ENCODE data around the gene ANKZF1.

Gene ANKZF1

DNA sequence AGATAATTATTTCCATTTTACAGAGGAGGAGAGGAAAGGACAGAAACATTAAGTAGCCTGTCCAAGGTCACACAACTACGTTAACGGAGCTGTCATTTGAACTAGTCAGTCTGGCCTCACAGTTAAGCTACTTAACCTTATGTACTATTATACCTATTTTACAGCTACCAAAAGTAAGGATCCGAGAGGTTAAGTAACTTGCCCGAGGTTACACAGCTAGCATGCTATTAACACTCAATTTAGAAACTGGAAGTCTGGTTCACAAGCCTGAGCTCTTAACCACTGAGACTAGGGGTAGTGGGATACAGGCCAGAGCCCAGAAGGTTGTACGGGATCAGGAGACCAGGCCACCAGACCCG lies 15.2 kb downstream of the ANKZF1 start:
- H3K9me3 Mint-ChIP-seq, result no peaks in the 10 kb centered on the region
- H3K36me3 Mint-ChIP-seq, result peaks cover 45% of the 10 kb centered on the region
- peaks cover 45% of the 10 kb centered on the region for H3K4me1 Mint-ChIP-seq
- DNase-seq (ENCODE audit: low spot score in 2 of 2) (no peak), ATAC-seq (no peak)
- H3K27ac Mint-ChIP-seq, result peak overlapping the region; percentile 93
- peak overlapping the region; percentile 68 for H3K4me3 Mint-ChIP-seq

DNA sequence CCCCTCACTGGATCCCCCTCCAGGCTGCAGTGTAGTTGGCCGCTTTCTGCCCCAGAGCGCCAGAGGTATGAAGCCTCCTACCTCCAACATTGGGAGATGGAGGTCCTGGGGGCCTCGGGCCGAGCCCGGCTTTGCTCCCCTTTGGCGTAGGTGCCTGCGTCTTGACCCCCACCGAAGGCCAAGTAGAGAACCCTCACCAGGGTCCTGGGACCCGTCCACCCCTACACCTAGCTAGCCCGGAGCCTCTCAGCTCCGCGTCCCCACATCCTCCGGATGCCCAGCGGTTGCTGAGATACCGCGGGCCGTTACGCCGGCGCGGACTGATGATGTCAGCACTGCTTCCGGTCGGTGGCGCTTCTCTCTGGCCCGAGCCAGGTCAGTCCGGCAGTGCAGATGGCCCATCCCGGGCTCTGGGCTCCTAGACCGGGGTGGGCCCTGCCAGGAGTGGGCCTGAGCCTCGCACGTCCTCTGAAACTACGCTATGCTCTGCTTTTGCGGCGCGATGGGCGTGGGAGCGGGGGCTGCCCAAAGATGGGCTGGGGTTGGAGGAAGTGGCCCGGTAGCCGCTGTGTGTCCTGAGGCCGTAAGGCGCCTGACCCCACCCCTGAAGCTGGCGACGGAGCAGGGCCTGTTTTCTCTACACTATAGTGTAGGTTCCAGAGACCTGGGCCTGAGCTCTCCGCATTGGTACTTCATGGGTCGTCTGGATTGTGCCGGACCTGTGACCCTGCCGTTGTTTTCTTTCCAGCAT lies 15.7 kb downstream of the ANKZF1 start, which contains the start of the genes GLB1L and STK16:
Gene GLB1L, minus strand, starts transcription at position 297 of the 751 bp plus-strand sequence. CDS start 1,871 bp downstream, outside the sequence.
Gene STK16, plus strand, starts transcription at position 332 of the 751 bp plus-strand sequence. CDS start 521 bp downstream, outside the sequence.
- ATAC-seq, result peak; percentile 80
- Mint-ChIP-seq H3K27ac (peak within 1 kb of the TSS; percentile 93), H3K4me3 (peak within 1 kb of the TSS; percentile 68), H3K9me3 (no peaks in the 10 kb centered on the region), H3K36me3 (peaks cover 51% of the 10 kb centered on the region), H3K4me1 (peaks cover 51% of the 10 kb centered on the region)
- DNase-seq (ENCODE audit: low spot score in 2 of 2), result peak; percentile 93 to 98

DNA sequence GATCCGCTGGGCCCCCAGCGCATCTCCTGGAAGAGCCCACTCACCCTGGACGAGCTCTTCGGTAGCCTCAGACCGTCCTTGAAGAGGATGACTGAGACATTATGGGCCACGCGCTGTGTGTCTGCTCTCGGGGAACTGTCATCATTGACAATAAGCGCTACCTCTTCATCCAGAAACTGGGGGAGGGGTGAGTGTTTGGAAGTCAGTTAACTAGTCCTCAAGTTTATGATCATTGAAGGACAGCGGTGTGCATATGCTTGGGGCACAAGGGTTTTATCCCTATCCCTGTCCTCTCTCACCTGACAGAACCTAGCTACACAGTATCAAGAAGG lies 16.3 kb downstream of the ANKZF1 start:
- Mint-ChIP-seq H3K36me3 (peaks cover 56% of the 10 kb centered on the region), H3K27ac (peak overlapping the region; percentile 93), H3K9me3 (no peaks in the 10 kb centered on the region), H3K4me3 (peak overlapping the region; percentile 68), H3K4me1 (peaks cover 56% of the 10 kb centered on the region)
- ATAC-seq, result no peak
- no peak for DNase-seq (ENCODE audit: low spot score in 2 of 2)

- peaks cover 63% of the 10 kb centered on the region for H3K4me1 Mint-ChIP-seq
- ATAC-seq (no peak), DNase-seq (ENCODE audit: low spot score in 2 of 2) (no peak)
- peak overlapping the region; percentile 68 for H3K4me3 Mint-ChIP-seq
- H3K27ac Mint-ChIP-seq, result peak overlapping the region; percentile 93
- H3K36me3 Mint-ChIP-seq, result peaks cover 63% of the 10 kb centered on the region
- H3K9me3 Mint-ChIP-seq, result no peaks in the 10 kb centered on the region
Observed at GRCh38 chr2:219246559-219246958, 17.0 kb downstream of the ANKZF1 start.

GRCh38 chr2:219247678-219248642 lies 18.4 kb downstream of the ANKZF1 start:
- DNase-seq (ENCODE audit: low spot score in 2 of 2), result peak; percentile 41 to 72
- peak overlapping the region; percentile 68 for H3K4me3 Mint-ChIP-seq
- peaks cover 77% of the 10 kb centered on the region for H3K4me1 Mint-ChIP-seq
- peak overlapping the region; percentile 86 for H3K27ac Mint-ChIP-seq
- ATAC-seq, result peak; percentile 78
- peaks cover 77% of the 10 kb centered on the region for H3K36me3 Mint-ChIP-seq
- H3K9me3 Mint-ChIP-seq, result no peaks in the 10 kb centered on the region

GRCh38 chr2:219248845-219249202 lies 19.2 kb downstream of the ANKZF1 start:
- H3K9me3 Mint-ChIP-seq, result no peaks in the 10 kb centered on the region

GRCh38 chr2:219249203-219249980 lies 19.8 kb downstream of the ANKZF1 start:
- Mint-ChIP-seq H3K27ac (peak overlapping the region; percentile 86), H3K4me3 (peak overlapping the region; percentile 68), H3K36me3 (peaks cover 86% of the 10 kb centered on the region), H3K9me3 (no peaks in the 10 kb centered on the region), H3K4me1 (peaks cover 77% of the 10 kb centered on the region)
- no peak for ATAC-seq
- DNase-seq (ENCODE audit: low spot score in 2 of 2), result no peak

More at GRCh38 chr2:219248845-219249202, 19.2 kb downstream of the ANKZF1 start:
- DNase-seq (ENCODE audit: low spot score in 2 of 2), result no peak
- Mint-ChIP-seq H3K27ac (peak overlapping the region; percentile 86), H3K36me3 (peaks cover 86% of the 10 kb centered on the region), H3K4me3 (peak overlapping the region; percentile 68), H3K4me1 (peaks cover 77% of the 10 kb centered on the region)
- no peak for ATAC-seq

DNA sequence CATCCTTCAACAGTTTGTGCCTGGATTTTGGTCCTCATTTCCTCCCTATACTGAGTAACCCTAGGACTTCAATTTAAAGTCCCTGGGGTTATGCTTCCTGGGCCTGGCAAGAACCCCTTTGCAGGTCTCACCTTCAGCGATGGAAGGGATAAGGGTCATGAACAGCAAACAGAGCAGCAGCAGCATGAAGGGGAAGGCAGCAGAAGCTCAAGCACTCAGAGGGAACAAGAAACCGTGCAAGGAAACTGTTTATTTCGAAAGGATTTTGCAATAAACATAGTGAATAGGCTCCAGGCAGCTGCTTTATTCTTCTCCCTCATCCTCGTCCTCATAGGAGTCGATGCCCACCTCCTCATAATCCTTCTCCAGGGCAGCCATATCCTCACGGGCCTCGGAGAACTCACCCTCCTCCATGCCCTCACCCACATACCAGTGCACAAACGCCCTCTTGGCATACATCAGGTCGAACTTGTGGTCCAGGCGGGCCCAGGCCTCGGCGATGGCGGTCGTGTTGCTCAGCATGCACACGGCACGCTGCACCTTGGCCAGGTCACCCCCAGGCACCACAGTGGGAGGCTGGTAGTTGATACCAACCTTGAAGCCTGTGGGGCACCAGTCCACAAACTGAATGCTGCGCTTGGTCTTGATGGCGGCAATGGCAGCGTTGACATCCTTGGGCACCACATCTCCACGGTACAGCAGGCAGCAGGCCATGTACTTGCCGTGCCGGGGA lies 20.6 kb downstream of the ANKZF1 start:
- H3K27ac Mint-ChIP-seq, result peak overlapping the region; percentile 86
- peaks cover 88% of the 10 kb centered on the region for H3K36me3 Mint-ChIP-seq

DNA sequence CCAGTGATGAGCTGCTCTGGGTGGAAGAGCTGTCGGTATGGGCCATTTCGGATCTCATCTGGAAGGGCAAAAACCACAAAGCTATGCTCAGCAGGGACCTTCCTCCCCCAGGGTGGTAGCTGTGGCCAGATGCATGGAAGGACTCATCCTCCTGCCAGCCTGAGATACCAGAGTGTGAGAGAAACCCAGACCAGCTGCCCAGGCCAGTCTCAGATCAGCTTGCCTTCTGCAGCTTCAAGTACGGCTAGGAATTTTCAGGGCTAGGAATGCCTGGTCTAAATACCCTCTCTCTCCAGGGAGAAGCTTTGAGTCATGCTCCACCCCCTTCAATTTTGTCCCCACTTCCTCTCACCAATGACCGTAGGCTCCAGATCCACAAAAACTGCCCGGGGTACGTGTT lies 22.1 kb downstream of the ANKZF1 start:
- no peak for DNase-seq (ENCODE audit: low spot score in 2 of 2)
- H3K9me3 Mint-ChIP-seq, result no peaks in the 10 kb centered on the region
- ATAC-seq, result no peak
- H3K27ac Mint-ChIP-seq, result peak overlapping the region; percentile 83
- peak overlapping the region; percentile 68 for H3K4me3 Mint-ChIP-seq
- H3K36me3 Mint-ChIP-seq, result peaks cover 78% of the 10 kb centered on the region
- peaks cover 75% of the 10 kb centered on the region for H3K4me1 Mint-ChIP-seq

More for the DNA sequence above, 20.6 kb downstream of the ANKZF1 start:
- ATAC-seq (no peak), DNase-seq (ENCODE audit: low spot score in 2 of 2) (no peak)
- Mint-ChIP-seq H3K9me3 (no peaks in the 10 kb centered on the region), H3K4me3 (peak overlapping the region; percentile 68), H3K4me1 (peaks cover 72% of the 10 kb centered on the region)

- ATAC-seq (no peak), DNase-seq (ENCODE audit: low spot score in 2 of 2) (no peak)
- H3K9me3 Mint-ChIP-seq, result no peaks in the 10 kb centered on the region
- peak overlapping the region; percentile 83 for H3K27ac Mint-ChIP-seq
- peak overlapping the region; percentile 68 for H3K4me3 Mint-ChIP-seq
- H3K4me1 Mint-ChIP-seq, result peaks cover 71% of the 10 kb centered on the region
- H3K36me3 Mint-ChIP-seq, result peaks cover 74% of the 10 kb centered on the region
Observed at GRCh38 chr2:219252084-219252483, 22.5 kb downstream of the ANKZF1 start.

DNA sequence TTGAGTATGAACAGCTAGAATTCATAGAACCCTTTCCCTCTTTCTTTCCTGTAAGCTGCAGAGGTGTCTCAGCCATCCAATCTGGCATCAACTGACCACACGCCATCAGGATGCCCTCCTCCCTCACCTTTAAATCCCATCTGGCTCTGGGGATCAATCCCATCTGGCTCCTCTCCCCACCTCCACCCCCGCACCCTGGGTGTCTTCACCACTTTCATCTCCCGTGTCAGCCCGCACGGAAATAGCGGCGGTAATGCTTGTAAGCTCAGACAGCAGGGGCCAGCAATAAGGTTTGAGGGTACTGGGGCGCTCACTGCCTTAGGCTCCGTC lies 22.9 kb downstream of the ANKZF1 start:
- Mint-ChIP-seq H3K36me3 (peaks cover 69% of the 10 kb centered on the region), H3K4me3 (peak overlapping the region; percentile 68), H3K4me1 (peaks cover 66% of the 10 kb centered on the region), H3K27ac (peak overlapping the region; percentile 83), H3K9me3 (no peaks in the 10 kb centered on the region)
- ATAC-seq, result no peak
- no peak for DNase-seq (ENCODE audit: low spot score in 2 of 2)

- H3K9me3 Mint-ChIP-seq, result no peaks in the 10 kb centered on the region
- peak within 1 kb of the TSS; percentile 68 for H3K4me3 Mint-ChIP-seq
- peaks cover 60% of the 10 kb centered on the region for H3K4me1 Mint-ChIP-seq
- H3K36me3 Mint-ChIP-seq, result peaks cover 63% of the 10 kb centered on the region
- H3K27ac Mint-ChIP-seq, result peak within 1 kb of the TSS; percentile 83
- ATAC-seq (peak; percentile 39), DNase-seq (ENCODE audit: low spot score in 2 of 2) (peak; percentile 31 to 77)
Observed at GRCh38 chr2:219252900-219253752, 23.5 kb downstream of the ANKZF1 start, which contains the start of gene TUBA4B. Gene TUBA4B, plus strand, starts transcription at chr2:219253243. Its CDS starts 165 bp downstream, at chr2:219253408.

- Mint-ChIP-seq H3K36me3 (peaks cover 55% of the 10 kb centered on the region), H3K4me1 (peaks cover 52% of the 10 kb centered on the region), H3K9me3 (no peaks in the 10 kb centered on the region), H3K27ac (peak within 1 kb of the TSS; percentile 83), H3K4me3 (peak within 1 kb of the TSS; percentile 68)
- ATAC-seq, result peak; percentile 83
- peak; percentile 80 to 93 for DNase-seq (ENCODE audit: low spot score in 2 of 2)
Observed at GRCh38 chr2:219253753-219254589, 24.4 kb downstream of the ANKZF1 start, which contains the start of gene TUBA4A. Gene TUBA4A, minus strand, starts transcription at chr2:219253918. Its CDS starts 60 bp downstream, at chr2:219253858.

All from stimulated activated effector memory CD8-positive, alpha-beta T cell treated with anti-CD3 and anti-CD28 coated beads, Interleukin-12 subunit alpha, Interleukin-12 subunit beta, amount 100 ng/mL, for 72 hours (primary cell).